Activated gamma-delta T cell treated with anti-CD3 and anti-CD28 coated beads, Interleukin-2, amount 50 U/mL, for 16 hours (primary cell): ENCODE data around the gene DNAJC27.

Experiments used
- DNase-seq: peaks from one replicate; pipeline ENCODE4 v3.0.0-alpha.2; 2020; ENCODE audit warnings: low read depth

The DNAJC27 gene

DNA sequence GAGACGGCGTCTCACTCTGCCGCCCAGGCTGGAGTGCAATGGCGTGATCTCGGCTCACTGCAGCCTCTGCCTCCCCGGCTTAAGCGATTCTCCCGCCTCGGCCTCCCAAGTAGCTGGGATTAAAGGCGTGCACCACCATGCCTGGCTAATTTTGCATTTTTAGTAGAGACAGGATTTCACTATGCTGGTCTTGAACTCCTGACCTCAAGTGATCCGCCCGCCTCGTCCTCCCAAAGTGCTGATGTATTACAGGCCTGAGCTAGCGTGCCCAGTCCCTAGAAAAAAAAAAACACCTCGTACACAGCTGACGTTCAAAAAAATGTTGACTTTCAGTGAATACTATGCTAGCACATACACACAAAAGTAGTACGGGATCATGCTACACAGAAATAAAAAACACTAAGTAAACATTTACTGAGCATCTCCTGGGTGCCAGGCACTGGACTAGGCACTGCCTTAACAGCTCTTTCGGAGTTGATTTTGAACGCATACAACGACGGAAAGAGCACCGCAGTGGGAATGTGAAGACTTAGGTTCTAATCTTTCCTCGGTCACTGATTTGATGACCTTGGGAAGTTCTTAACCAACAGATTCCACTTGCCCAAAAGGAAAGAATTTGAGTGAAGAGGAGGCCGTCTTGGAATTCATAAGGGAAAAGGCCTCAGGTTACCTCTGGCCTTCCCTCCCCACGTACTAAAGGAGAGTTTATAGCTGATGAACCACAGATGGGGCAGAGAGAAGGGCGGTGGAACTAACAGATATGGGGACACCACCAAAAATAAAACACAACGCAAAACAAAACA, 1.1 kb downstream of the DNAJC27 start:
- DNase-seq: no peak

DNA sequence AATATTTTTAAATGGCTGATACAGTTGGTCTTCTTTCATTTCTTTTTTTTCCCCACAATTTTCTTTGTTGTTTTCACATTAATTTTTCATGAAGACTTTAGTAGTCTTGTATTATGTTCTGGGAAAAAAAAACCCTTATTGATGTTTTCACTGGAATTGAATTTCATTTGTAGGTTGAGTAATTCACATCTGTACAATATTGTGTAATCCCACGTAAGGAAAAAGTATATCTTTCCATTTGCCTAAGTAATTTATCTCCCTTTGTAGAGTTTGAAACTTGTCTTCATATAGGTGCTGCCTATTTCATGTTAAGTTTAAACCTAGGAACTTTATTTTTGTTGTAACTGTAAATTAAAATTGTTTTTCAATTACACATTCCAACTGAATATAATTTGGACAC, 2.0 kb downstream of the DNAJC27 start:
- no peak for DNase-seq

DNA sequence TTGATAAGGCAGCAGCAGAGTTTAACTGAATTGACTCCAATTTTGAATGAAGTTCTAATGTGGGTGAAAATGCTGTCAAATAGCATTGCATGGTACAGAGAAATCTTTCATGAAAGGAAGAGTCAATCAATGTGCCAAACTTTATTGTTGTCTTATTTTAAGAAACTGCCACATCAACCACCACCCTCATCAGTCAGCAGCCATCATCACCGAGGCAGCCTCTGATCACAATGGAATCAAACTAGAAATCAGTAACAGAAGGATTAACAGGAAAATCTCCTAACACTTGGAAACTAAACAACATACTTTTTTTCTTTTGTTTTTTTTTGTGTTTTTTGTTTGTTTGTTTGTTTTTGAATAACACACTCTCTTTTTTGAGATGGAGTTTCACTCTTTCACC, 9.9 kb downstream of the DNAJC27 start:
- DNase-seq: no peak

DNA sequence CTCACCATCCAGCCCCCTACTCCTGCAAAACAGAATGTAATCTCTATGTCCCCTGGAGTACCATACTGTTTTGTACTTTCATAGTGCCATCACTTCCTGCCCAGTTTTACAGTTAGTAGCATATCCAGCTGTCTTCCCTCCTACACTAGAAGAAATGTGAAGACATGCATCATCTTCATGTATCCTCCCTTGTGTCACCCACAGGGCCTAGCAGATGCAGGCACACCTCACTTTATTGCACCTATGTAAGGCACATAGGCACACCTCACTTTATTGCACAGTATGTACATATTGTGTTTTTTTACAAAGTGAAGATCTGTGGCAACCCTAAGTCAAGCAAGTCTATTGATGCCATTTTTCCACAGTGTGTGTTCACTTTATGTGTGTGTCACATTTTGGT, 12.0 kb downstream of the DNAJC27 start:
- DNase-seq: no peak

DNA sequence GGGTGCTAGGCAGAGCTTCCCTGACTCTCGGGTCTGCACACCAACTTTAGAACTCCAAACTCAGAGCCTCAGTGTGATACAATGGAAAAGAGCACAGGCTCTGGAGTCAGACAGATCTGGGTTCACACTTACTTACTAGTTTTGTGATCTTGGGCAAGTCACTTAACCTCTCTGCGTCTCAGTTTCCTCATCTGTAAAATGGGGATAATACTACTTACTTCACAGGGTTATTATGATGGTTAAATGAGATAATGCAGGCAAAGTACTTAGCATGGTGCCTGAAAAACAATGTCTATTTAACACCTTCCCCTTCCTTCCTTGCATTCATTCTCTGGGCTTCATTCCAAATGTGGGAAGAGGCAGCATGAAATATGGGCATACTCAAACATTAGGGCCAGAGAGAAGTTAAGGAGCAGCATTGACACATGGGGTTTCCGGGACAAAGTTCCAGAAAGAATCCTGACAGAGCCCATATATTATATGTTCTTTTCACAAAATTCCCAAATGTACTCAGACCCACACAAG, 13.3 kb downstream of the DNAJC27 start:
- no peak for DNase-seq

DNA sequence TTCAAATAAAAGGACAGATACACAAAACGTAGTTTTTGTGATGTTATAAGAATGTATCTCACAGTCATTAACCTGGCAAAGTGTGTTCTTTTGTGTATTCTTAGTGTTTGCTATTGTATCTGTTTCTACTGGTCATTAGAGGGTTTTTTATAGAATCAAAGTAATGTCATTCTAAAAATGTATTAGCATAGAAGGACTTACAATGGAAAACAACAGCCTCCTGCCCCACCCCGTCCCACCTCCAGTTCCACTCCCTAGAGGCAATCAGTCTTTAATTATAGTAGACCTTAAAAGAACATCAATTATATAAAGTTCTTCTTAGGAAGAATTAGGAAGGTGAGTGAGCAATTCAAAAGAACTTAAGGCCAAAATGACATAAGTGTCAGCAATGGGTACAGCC, 13.8 kb downstream of the DNAJC27 start:
- no peak for DNase-seq

DNA sequence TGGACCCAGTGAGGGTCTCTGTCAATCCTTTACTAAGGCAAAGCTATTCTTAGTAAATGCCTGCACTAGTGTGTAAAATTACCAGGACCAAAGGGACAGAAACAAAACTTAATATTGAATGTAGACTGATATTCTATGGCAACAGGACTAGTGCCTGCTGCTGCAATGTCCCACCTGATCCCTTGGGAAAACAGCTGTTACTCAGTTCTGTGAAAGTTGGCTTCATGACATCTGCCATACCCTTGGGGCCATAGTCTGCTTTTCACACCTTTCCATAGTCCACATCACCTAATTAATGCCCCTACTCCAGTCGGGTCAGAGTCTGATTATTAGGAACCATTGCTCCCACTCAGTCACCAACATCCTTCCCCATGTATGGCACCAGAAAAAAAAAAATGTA, 14.5 kb downstream of the DNAJC27 start:
- no peak for DNase-seq

DNA sequence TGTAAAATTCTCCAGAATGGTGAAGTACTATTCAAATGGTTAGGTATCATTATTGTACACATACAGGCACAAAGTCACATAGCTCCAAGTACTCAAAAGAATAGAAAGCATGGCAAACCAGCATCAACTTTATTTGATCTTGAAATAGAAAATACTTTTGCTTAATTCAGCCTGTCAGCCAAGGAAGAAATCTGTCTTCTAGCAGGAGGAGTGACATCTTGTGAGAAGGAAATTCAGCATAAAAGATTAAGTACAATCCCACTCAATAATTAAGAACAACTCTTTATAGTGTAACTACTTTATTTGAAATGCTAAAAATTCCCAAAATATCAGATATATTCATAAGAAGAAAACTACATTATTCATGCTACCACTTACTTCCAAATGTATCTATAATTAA, 15.8 kb downstream of the DNAJC27 start:
- no peak for DNase-seq

DNA sequence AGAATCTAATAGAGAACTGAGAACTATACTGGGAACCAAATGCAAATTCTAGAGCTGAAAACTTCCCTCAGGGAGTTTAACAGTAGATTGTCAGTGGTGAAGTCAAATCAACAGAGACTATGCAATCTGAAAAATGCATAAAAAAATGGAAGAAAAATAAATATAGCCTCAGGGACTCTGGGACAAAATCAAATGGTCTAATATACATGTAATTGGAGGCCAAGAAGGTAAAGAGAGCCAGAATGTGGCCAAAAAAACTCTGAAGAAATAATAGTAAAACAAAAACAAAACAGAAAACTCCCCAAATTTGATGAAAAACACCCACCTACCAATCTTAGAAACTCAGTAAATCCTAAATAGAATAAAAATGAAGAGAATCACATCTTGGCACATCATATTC, 16.5 kb downstream of the DNAJC27 start:
- DNase-seq: no peak

DNA sequence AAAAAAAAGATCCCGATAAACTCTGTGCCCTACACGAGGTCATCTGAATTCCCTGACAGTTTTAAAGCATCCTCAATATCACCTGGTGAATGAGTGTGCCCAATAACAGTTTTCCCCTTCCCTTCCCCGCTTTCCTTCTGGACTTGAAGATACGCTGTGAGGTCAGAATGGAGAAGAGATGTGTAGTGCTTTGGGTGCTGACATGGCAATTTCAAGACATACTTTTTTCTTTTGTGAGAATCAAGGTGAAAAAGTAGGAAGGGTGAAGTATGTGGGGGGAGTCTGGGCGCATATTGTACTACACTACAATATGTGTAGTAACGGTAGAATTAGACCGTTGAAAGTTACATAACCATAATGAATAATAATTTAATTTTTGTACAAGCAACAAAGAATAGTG, 21.7 kb downstream of the DNAJC27 start:
- DNase-seq: no peak

DNA sequence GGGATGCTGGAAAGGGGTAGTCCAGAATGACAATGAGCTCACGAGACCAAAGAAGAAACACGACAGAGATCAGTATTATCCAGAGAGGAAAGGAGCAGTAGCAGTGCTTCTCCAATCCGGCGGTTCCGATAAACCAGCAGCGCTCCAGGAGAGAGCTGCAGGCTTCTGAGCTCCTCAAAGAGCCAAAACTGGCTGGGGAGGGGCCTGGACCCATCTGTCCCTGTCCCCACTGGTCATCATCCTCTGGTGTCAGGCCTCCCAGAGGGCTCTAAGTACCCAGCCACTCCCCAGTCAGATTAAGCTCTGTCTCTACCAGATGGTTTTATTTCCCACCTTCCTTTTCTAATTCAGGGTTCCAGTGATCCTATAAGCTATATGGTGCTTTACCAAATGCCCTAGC, 23.2 kb downstream of the DNAJC27 start:
- no peak for DNase-seq

DNA sequence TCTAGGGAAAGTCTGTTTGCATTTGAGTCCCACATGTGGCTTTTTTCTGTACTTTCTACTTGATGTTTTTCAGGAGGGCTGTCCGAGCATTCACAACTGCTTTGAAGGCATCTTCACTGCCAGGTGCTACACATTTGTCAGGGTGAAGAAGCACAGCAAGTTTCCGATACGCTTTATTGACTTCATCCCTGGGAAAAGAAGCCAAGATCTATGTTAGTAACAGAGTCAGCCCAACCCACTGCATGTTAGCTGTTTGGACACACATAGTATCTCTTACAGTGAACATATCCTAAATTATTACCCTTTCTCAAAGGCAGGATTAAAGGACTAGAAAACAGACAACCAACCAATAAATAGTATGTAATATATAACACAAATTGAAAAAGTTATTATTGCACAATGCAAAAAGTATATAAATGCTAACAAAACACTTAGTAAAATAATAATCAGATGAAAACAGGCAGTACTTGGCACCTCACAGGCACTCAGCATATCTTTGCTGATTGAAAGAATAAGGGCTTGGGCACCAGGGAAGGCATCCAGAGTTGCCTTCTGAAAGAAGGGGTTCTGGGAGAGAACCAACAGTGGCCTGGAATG, 24.1 kb downstream of the DNAJC27 start:
- DNase-seq: no peak

DNA sequence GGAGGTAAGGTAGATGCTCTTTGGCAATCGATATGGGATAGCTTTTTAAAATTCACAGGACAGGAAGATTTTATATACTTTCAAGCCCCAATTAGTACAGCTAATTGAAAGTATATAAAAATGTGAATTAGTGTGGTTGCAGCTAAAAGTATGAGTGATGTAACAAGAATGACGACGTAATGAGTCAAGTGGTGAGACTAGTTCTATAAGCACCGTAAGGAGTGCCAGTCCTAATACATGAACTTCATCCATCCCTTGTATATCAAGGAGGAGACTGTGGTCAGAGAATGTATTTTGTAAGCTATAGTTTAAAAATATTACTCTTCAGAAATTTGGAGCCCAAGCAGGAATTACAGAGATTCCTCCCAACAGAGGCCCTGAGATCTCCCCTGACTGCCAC, 25.8 kb downstream of the DNAJC27 start:
- no peak for DNase-seq

DNA sequence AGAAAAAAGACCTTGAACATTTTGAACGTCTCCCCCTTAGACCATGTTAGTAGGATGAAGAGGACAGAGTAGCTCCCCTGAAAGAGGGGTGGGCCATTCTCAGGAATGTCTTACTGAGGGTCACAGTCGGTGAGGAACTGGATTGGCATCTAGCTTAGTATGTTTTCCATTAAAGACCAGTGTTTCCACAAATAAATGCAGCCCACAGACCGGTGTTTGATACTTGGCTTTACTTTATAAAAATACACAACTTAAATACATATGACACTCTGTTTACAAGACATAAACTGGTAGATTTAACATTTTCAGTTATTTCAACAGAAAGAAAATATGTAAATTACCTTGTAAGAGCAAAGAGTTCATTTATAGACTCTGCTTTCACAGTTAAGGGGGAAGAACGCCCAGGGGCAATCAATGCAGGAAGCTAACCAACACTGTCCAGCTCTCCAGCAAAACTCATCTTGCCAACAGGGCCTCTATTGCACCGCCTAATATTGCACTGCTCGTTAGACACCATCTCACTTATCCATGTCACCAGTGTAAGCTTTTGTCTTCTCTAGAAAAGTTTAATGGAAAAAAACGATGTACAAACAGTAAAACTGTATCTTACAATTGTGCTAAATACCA, 28.2 kb downstream of the DNAJC27 start:
- DNase-seq: no peak

DNA sequence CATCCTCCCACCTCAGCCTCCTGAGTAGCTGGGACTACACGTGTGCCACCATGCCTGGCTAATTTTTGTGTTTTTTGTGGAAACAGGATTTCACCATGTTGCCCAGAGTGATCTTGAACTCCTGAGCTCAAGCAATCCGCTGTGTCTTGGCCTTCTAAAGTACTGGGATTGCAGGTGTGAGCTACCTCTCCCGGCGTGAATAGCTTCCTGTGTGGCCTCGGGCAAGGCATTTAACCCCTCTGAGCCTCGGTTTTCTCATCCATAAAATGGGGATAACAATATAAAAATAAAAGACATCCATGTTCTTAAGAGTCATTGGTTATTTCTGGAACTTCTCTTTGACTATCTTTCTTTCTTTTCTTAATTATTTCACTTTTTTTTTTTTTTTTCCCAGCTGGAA, 32.4 kb downstream of the DNAJC27 start:
- DNase-seq: no peak

DNA sequence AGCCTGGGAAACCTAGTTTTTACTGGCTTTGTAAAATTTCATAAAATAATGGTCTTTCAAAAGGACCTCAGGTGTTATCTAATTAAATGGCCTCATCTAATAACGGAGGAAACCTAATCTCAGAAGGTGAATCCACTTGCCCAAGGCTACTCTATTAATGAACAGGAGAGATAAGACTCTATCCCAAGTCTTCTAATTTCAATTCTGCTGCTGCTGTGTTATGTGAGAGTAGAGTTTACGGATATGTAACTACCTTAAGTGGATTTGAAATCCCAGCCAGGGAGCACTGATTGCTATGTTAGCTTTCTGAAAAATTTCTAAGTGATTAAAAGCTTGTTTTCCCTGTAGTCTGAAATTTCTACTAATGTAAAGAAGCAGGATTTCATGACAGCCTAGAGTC, 34.5 kb downstream of the DNAJC27 start:
- no peak for DNase-seq

DNA sequence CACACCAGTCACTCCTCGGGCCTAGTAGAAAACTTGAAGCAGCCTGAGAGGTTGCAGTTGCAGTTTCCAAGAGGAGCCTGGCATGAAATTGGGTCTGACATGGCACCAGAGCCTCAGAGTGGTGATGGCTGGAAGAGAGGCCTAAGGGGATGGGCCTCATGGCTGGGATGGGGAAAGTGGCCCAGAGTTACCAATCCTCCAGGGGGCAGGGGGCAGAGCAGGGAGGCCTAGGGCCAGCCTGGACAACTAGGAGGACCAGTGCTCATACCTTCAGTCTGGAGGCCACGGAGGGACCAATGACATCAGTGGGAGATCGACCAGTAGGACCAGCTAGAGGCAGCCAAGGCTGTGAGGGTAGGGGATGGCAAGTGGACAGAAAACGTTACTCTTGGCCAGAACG, 36.6 kb downstream of the DNAJC27 start:
- DNase-seq: no peak

DNA sequence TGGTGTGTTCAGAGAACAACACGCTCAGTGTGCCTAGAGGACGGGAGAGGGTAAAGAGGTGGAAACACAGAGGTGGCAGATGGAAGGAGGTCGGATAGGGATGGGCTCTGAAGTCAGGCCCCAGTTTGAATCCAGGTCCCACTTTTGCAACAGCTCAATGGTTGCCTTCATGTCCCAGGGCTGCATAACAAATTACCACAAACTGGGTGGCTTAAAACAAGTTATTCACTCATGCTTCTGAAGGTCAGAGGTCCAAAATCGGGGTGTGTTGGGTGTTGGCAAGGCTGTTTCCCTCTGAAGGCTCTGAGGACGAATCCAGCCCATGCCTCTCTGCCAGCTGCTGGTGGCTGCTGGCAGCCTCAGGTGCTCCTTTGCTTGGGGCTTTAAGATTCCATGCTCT, 39.0 kb downstream of the DNAJC27 start:
- DNase-seq: no peak

DNA sequence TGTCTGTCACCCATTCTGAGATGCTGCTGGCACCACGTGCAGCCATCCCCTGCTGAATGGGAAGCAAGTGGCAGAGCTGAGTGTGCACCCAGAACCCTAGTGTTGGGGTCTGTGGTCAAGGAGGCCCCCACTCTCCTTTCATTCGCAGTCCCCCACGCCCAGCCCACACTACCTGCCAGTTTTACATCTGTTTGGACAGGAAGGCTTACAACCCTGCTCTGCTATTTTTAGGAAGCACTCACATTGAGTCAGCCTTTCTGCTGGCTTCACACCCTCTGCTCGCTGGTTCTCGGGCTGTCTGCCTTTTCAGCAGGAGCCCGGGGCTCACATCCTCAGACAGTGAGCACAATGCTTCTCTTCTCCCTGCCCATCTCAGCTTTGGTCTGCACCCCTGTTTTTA, 41.0 kb downstream of the DNAJC27 start:
- no peak for DNase-seq

DNA sequence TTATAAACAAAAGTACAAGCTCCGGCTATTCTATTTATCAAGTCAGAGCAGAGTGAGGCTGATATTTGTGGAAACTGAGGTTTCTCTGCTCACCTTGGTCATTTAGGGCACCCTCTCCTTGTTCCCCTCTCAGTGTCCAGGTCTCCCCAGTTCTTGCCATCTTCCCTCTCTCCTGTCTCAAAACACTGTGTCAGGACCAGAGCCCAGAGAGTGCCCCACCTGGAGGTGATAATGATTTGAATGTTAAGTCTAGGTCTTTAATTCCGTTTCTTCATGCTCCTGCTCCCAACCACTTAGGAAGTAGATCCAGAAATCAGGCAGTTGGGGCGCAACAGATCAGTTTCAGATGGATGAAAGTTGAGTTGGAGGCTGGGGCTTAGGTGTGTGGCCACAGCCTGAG, 42.5 kb downstream of the DNAJC27 start:
- no peak for DNase-seq

DNA sequence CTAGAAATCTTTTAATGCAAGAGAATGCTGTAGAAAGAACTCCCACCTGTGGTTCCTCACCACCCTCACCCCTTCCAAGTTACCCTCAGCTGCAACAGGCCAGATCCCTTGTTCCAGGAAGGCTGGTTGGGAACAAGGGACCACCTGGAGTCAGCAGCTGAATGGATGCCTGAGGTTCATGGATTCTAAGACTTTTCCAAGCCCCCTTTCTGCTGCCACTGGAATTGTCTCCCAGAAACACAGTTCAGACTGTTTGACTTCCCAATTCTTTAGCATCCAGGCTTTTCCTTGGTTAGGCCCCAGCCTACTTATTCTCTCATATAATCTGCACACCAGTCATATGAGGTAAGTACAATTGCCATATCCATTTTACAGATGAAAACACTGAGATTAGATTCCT, 43.7 kb downstream of the DNAJC27 start:
- no peak for DNase-seq

DNA sequence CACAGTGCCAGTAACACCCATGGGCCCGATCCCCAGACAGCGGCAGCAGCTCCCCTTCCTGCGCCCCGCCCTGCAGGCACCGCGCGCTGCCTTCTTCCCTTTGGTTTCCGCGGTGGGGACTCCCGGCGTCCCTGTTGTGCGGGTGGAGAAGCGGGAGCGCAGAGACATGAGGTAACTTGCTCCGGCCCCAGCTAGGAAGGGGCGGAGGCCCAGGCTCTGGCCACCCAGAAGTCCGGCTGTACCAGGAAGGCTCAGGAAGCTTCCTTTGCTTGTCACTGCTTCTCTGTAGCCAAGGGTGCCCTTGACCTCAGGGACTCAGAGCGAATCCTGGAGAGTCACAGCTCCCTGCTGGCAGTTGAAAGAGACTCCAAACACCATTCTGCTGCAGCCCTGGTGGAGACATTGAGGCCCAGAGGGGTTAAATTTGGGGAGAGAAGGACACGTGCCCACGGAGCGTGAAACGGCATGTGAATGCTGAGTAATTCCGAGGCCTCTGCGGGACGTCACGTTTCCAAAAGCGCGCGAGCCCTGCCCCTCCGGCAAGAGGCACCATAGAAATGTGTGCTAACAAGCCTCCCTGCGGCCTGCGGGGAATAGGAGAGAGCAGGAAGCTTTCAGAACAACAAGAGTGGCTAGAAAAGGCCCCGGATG, 45.0 kb downstream of the DNAJC27 start:
- no peak for DNase-seq

DNA sequence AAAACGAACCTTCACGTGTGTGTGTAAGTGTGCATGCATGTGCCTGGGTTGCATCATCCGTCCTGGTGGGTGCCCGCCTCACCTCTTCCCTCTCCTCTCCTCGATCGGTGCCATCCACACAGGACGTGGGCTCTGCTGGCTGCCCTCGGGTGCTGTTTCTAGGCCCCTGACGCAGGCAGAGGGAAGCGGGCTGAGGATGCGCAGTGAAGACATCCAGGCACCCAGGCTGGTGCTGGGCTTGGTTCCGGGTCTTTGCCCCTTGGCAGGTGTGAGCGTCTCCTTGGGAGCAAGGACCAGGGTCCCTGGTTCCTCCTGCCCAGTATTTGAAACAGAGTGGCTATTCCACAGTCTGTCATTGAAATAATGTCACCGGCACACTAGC, 45.5 kb downstream of the DNAJC27 start:
- no peak for DNase-seq
